CD4-positive, alpha-beta T cell treated with Interferon alpha-2 for 1 hour (primary cell): Measurements from ENCODE around the gene RPL10A.

Experiments
- DNase-seq, 2 donors: peaks; one replicate each; pipeline ENCODE4 v3.0.0-alpha.2; 2020 to 2022

Gene RPL10A

DNA sequence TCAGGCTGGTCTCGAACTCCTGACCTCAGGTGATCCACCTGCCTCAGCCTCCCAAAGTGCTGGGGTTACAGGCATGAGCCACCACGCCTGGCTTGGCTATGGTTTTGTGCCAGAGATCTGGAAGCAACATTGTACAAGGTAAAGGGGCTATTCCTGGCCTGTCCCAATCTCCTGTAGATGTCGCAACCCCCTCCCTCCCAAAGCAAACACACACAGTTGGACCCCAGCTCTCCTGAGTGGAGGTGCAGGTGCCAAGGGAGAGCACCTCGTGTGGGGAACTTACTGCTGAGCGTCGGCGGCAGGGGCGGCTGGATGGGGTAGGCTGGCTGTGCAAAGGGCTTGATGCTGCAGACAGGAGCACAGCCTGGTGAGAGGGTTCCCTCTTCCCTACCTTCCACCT, 8.8 kb downstream of the RPL10A start:
- DNase-seq: no peak

DNA sequence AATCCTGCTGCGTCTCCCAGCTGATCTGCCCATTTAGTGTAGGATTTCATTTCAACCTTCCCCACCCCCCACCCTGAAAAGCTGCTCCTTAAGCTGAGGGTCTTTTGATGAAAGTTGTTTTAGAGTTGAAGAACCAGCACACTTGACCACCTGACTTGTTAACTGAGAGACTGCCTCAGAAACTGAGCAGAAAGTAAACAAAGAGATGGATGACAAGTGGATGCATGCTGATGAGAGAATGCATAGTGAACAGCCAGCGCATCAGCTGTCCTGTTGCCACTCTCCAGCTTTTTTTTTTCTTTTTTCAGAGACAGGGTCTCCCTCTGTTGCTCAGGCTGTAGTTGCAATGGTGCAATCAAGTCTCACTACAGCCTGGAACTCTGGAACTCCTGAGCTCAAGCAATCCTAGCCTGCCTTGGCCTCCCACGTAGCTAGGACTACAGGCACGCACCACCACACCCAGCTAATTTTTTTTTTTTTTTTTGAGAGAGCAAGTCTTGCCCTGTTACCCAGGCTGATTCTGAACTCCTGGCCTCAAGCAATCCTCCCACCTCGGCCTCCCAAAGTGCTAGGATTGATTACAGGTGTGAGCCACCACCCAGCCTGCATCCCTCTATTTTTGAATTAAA, 9.5 kb downstream of the RPL10A start:
- DNase-seq: no peak

DNA sequence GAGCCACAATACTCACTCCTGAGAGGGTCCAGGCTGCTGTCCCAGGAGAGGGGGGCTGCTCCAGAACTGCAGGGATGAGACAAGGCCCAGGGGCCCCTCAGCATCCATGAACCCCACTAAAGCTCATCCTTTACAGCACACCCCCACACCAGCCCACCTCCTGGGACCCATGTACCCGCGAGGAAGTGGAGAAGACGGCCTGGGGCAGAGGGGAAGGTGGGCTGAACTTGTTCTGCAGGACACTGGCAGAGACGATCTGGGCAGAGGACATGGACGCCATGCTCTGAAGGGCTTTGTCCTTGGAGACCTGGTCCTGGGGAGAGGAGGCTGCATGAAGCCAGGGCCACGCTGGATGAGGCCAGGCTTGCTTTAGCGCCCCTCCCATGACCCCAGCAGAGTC, 10.1 kb downstream of the RPL10A start:
- DNase-seq: no peak

DNA sequence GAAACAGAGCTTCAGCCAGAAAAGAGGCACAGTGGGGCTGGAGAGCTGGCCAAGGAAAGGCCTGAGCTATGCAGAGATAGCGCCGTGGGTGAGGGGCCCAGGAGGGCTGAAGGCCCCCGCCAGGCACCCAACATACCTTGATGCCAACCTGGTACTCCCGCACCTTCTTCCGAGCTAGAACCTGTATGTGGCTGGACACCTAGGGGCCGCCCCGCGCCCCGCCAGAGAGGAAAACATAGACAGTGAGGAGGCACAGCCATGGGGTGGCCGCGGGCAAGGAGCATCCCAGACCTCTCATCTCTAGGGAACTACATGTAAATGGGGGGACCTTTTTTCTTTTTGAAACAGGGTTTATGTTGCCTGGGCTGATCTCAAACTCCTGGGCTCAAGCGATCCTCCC, 12.0 kb downstream of the RPL10A start:
- no peak for DNase-seq

DNA sequence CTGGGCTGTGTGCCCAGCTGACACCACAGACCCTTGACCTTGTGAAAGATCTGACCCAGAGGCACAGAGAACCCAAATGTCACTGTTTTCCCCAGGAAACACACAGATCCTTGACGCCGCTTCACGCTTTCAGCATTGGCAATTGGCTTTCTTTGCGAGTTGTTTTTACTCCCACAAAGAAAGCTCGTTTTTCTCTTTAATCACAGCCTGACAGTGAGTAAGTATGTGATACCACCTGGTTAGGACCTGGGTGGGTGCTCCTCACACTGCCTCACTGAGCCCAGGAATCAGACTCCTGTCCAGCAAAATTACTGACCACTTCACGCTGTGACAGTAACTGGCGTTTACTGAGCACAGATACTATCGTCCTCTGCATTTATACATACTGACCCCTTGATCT, 13.0 kb downstream of the RPL10A start:
- DNase-seq: no peak

DNA sequence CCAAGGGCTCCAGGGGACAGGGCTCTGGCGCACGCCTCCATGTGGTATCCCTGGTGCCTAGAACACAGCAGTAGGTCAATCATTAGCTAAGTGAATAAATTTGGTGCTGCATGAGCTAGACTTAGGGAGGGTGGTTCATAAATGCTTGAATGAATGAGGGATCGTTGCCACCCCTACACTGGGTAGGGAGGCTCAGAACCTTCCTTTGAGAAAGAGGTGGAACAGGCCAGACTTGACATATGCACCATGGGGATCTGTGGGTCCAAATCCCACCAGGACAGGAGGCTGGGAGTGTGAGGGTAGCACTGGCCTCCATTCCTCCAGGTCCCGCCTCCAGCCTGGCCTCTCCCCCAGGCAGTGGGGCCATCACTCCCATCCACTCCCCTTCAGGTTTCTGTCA, 14.9 kb downstream of the RPL10A start:
- no peak for DNase-seq

DNA sequence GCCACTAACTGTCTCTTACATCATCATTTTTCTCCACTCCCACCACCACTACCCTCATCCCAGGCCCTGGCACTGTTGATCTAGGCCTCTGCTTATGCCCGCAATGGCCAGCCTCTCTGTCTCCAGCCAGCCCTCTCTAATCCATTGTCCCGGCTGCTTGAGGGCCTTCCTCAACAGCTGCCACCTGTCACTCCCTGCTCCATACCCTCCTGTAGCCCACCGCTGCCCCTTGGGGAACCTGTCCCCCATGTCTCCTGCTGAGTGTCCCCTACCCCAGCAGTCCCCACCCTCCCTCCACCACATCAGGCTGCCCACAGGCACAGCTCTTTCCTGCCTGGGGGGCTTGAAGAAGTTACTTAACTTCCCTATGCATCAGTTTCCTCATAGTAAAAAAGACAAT, 15.3 kb downstream of the RPL10A start:
- DNase-seq: no peak

DNA sequence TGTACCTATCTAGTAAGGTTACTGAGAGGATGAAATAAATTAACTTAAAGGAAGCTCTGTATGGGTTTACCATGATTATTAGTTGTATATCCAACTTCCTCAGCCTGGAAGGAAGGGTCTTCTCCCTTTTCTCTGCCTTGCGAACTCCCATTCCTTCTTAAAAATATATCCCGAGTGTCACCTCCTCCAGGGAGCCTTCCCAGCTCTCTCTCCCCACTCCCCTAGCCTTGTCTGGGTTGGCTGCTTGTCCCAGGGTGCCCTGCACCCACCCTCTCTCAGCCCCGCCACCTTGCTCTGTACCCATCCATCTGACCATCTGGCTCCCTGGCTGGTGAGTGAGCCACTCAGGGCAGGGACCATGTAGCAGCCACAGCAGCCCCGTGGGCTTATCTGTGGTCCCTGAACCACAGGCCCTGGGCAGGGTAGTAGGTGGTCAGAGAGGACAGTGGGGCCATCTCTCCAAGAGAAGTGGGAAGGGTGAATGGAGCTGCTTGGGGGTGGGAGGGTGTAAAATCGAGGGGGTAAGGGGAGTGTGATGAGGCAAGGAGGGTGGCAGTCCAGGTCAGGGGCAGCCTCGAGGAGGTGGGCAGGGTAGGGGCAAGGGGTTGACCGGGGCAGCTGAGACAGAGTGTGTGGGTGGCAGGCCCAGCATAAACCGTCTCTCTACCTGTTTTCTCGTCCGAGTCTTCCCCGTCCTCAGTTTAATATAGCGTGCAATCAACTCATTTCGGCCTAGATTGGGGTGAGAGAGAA, 15.9 kb downstream of the RPL10A start:
- DNase-seq: no peak

DNA sequence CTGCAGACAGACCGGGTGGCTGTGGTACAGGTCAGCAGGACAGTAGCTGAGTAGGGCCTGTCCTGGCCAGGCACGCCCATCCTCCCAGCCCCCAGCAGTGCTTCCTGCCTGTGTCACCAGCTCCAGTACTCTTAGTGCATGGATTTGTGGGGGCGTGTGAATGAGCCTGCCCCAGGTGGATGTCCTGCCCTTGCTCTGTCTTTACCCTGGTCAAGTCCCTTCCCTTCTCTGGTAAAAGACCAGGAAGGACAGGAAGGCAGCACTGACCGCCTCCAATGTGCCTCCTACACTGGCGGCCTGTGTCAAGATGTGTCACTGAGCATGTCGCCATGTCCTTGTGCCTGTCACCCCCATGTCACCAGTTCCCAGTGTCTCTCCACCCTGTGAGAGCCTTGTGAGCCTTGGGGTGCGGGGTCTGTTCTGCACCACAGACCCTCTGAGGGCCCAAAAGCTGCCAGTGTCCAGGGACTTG, 16.8 kb downstream of the RPL10A start:
- DNase-seq: no peak

DNA sequence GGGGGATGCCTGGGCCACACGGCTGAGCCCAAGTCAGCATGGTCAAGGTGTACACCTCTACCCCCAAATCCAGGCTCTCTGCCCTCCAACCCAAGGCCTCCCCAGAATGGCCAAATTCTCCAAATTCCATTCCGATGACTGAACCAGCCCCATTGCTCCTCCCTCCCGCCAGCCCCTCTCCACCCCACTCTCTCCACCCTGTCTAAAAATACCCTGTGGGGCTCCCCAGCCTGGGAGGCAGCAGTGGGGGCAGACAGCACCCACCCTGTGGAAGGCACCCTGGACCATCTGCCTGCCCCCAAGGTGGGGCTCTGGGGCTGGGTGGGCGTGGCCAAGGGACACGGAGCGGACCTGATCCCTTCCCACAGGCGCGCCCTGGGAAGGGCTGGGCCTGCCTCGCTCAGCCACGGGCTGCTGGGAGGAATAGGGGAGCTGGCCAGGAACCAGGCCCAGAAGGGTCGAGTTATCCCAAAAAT, 17.2 kb downstream of the RPL10A start:
- DNase-seq: no peak

DNA sequence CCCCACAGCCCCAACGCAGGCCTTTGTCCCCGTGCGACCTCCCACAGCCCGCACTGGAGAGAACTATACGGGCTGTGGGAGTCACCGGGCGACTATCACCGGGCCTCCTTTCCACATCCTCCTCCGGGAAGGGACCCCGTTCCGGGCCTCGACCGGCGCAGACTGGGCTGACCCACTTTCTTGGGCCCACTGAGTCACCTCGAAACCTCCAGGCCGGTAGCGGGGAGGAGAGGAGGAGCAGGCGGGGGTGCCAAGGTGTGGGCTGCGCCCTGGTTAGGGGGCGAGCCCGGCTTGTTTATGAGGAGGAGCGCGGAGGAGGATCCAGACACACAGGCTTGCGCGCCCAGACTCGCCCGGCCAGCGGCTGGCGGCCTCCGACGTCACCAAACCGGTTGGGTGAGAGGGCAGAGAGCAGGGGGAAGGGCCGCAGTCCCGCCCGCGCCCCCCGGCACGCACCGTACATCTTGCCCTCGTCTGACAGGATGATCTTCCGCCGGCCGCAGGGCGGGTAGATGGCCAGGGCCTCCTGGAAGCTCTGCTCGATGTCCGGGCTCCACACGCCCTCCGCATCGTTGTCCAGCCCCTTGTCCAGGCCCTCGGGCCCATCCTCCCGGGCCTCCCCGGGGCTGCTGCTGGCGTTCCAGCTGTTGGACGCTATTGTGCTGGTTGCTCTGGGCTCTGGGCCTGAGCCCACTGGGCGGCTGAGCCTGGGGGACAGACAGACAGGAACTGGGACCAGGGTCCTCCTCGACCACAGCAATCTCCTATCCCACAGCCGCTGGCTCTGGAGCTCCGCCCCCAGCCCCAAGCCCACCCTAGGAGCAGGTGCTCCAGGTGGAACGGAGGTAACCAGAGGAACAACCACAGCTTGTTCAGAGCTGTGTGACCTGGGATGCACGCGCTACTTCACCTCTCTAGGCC, 18.1 kb downstream of the RPL10A start:
- no peak for DNase-seq

DNA sequence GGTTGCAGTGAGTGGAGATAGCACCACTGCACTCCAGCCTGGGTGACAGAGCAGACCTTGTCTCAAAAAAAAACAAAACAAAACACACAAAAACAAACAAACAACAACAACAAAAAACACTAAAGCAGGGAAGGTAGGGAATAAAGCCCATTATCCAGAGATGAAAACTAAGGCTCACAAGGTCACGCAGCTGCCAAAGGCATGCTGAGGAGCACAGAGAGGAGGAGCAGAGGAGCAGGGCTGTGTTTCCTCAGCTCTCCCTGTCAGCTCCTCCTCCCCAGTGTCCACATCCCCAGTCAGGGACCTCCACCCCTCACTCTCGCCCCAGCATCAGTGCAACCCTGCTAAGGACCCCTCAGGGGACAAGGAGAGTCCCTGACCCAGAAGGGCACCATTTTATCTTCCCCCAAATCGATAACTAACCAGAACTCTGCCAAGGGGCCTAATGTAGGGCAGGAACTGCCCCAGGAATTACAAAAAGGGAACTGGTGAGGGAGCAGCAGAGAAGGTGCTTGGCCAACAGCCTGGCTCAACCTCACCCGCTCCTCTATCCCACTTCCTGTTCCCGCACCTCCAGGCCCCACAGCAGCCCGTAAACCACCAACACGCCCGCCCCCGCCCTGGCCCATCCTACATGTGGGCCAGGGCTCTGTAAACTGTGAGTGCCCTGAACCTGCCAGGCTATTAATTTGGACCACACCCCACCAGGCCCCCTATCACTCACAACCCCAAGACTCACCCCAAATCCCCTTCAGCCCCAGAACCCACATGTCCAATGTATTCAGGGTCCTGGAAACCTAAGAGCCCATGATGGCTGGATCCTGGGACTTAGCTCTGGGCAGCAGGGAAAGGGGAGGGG, 19.7 kb downstream of the RPL10A start:
- no peak for DNase-seq

DNA sequence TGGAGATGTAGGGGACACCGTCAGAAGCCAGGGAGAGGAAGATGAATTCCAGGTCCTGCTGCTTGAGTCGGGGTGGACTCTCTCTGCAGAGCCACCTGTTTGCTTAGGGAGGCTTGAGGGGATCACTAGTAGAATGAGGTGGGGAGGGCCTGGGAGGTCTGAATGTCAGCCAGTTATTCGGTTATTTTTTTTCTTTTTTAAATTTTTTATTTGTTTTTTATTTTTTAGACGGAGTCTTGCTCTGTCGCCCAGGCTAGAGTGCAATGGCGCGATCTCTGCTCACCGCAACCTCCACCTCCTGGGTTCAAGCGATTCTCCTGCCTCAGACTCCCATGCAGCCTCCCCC, 20.3 kb downstream of the RPL10A start:
- no peak for DNase-seq

DNA sequence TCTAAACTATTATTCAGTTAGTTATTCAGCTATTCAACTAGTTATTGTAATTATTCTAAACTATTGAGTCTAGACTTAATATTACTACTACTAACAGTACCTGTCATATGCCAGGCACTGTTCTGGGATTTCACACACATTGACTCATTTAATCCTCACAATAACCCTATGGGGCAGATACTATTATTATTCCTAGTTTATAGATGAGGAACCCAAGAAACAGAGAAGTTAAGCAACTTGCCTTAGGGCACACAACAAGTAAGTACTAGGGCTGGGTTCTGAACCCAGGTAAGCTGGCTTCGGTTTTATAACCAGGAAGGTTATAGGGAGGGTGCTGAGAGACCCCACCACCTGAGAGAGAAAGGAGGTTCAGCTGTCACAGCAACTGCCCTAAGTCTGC, 20.9 kb downstream of the RPL10A start:
- DNase-seq: no peak

DNA sequence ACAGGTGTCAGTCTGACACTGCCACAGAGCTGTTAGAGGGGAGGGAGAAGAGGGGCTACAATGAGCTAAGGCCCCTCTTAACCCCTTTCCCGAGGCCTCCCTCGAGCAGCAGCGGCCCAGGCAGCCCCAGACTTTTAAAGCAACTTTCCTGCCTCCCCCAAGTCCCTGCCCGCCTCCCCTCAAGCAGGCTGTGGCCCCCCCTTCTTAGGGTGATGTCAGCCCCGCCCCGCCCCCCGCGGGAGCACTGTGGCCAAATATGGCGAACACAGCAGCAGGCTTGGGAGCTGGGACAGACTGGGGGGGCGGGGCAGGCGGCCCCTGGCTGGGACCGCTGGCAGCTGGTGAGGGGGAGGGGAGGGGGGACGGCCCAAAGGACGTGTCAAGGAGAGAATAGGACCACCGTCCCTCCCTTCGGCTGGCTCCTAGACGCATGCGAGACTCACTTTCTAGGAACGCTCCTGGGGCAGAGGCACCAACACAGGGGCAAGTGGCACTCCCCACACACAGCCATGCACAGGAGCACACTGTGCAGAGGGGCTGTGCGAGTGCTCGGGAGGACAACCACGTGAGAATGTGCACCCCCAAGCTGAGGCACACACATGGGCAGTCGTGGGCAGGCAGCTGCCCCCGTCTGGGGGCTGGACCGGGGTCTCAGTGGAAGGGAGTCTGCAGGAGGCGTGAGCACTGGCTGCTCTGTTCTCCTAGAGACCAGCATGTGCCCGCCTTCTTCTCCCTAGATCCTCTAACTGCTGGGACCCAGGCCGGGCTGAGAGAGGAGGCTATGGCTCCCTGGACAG, 22.0 kb downstream of the RPL10A start:
- no peak for DNase-seq

DNA sequence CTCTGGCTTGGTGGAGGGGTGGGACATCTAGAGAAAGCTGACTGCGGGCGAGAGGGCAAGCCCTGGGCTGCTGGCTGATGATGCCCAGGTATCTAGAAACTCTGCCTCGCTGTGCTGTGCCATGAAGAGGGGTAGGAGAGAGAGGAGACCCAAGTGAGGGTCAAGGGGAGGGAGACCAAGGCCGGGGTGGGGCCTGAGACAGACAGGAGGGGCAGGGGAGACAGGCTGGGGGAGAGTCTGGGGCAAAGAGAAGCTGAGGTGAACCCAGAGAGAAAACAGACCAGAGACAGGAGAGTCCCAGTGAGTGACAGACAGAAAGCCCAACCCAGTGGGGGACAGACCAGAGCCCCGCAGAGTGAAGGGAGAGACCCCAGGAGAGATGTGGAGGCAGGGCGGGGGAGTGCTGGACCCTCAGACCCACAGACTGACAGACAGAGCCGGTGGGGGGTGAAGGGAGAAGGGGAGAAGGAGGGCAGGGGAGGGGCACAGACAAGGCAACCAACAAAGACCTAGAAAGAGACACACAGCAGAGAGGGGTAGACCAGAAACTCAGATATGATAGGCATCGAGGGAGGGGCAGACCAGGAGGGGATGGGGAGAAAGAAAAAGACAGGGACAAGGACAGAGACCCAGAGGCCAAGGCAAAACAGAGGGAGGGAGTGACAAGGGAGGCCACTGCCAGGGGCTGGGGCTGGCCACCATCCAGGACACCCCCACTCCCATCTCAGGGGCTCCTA, 22.8 kb downstream of the RPL10A start:
- no peak for DNase-seq

DNA sequence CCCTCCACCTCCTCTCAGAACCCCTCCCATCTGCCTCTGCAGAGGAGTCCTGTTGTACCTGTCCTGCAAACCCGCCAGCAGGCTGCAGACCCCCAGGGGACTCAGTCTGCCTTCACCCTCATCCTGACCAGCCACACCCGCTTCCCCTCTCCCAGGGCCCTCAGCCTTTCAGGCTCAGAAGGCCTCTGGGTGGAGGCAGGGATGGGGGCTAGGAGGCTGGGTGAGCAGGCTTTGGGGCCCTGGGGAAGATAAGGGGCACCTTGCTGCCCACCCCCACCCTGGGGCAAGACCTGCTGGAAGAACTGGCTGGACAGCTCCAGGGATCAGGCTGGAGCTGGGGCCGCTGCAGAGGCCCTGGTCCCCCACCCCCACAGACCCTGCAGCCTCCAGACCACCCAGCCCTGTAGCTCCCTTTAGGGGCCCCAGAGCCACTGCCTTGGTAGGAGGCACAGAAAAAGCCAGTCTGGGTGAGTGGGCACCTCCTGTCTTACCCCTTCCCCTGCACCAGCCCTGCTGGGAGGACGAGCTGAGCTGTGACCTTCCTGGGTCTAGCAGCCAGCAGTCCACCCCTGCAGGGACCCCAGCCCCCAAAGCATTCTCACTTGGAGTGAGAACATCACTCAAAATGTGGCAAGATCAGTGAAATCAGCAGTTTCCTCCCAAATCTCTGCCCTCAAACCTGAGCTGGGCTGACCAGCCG, 23.5 kb downstream of the RPL10A start:
- no peak for DNase-seq

DNA sequence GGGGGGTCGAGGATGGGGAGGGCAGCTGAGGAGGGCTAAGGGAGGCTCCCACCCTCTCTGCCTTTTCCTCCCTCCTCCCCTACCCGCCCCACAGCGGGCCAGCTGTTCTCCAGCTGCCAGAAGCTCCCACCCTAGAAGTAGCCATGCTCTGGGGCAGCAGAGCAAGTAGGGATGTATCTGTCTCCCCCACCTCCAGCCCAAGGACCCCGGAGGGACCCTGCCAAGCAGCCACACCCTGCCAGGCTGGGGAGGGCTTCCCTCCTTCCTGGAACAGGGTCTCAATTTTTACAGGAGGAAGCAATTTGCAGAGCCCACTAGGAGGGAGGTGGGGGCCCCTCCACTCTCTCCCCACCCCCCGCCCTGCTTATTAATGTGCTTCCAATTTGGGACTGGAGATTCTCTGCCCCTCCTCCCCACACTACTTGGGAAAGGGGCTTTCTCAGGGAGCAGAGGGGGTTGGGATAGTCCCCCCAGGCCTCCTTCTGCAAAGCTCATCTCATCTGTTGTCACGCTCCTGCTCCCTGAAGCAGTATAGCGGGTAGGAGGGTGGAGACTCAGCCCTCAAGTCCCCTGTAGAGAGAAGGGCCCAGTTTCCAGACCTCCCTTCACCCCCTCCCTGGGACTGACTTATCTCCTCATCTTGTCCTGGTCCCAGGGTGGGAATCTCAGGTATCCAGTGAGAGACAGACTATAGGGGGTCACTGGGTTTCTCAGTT, 24.2 kb downstream of the RPL10A start:
- DNase-seq: no peak

DNA sequence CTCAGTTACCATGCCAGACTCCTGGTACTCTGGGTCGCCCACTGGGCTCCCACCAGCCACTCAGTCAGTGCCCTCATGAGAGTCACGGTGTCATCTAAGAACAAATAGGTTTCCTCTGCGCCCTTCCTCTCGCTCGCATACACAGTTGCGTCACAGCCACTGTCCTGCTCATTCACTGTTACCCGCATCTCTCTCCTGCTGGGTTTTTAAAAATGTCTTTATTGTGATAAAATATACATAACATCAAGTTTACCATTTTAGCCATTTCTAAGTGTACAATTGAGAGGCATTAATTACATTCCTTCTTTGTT, 24.7 kb downstream of the RPL10A start:
- no peak for DNase-seq
